ENCODE results near the gene DNAJB12. TPM values are rescaled to one million over a fixed set of nuclear protein-coding genes. Genes with fewer than 3 reads are reported as not detected.
A peak's percentile ranks its signal among the peaks of the same experiment; 100 is the strongest.

The DNAJB12 gene
- total RNA-seq, 3 donors from 2014 or later (not counting 1 experiment from before 2014, with no cell fraction given): 47.3 to 54.2 (median 48.7) TPM

- Mint-ChIP-seq H3K4me3 (peak overlapping the region; percentile 75), H3K27ac (peak overlapping the region; percentile 85 to 97)
Measured at GRCh38 chr10:72320676-72321247, 34.0 kb downstream of the DNAJB12 start.

GRCh38 chr10:72319416-72320254 lies 35.1 kb downstream of the DNAJB12 start:
- under 1% methylated on average over 60 of the region's 60 CpGs for WGBS (ENCODE audit: insufficient coverage)
- H3K36me3 Mint-ChIP-seq: no peaks in the 10 kb centered on the region
- H3K9me3 ChIP-seq (ENCODE audit: control insufficient read depth, insufficient read depth, low read length): no peaks in the 10 kb centered on the region
- peak overlapping the region; percentile 85 to 97 for H3K27ac Mint-ChIP-seq
- H3K9me3 Mint-ChIP-seq: no peaks in the 10 kb centered on the region
- no peak for TF ChIP-seq CTCF (IDR thresholded peaks at IDR 0.05)
- H3K36me3 ChIP-seq (ENCODE audit: control insufficient read depth, insufficient read depth, low read length): no peaks in the 10 kb centered on the region
- peaks cover 52 to 69% of the 10 kb centered on the region in 2 donors for H3K4me1 Mint-ChIP-seq
- no peaks in the 10 kb centered on the region for H3K27me3 Mint-ChIP-seq (ENCODE audit: low read depth in 2 of 2)
- H3K4me3 Mint-ChIP-seq: peak overlapping the region; percentile 75
- peaks cover 85% of the 10 kb centered on the region for H3K4me1 ChIP-seq (ENCODE audit: control insufficient read depth, insufficient read depth, low read length)
- intact Hi-C loops (cut with micrococcal nuclease): loop anchor here (1.0 kb wide), 3 partner anchors 12 to 58 kb away; no protein-coding TSS in a partner anchor
- H3K4me3 ChIP-seq (ENCODE audit: low read length): peak overlapping the region; percentile 37
- ATAC-seq (peak; percentile 68 to 87 (median 83)), DNase-seq (peak; percentile 89 to 95)
- peak overlapping the region; percentile 95 for H3K27ac ChIP-seq (ENCODE audit: low read length)
- H3K27me3 ChIP-seq (ENCODE audit: control insufficient read depth, insufficient read depth, low read length): no peaks in the 10 kb centered on the region

More at GRCh38 chr10:72320676-72321247, 34.0 kb downstream of the DNAJB12 start:
- WGBS (ENCODE audit: insufficient coverage): 34% methylated on average over 12 of the region's 12 CpGs
- TF ChIP-seq CTCF (IDR thresholded peaks at IDR 0.05): no peak
- ATAC-seq: peak; percentile 2 to 42 (median 28)
- DNase-seq: peak; percentile 48 to 72
- no peaks in the 10 kb centered on the region for H3K36me3 ChIP-seq (ENCODE audit: control insufficient read depth, insufficient read depth, low read length)
- no peaks in the 10 kb centered on the region for H3K36me3 Mint-ChIP-seq
- no peaks in the 10 kb centered on the region for H3K9me3 ChIP-seq (ENCODE audit: control insufficient read depth, insufficient read depth, low read length)
- intact Hi-C loops (cut with micrococcal nuclease): loop anchor here (1.0 kb wide), 3 partner anchors 11 to 59 kb away; no protein-coding TSS in a partner anchor
- no peaks in the 10 kb centered on the region for H3K27me3 Mint-ChIP-seq (ENCODE audit: low read depth in 2 of 2)
- H3K4me1 ChIP-seq (ENCODE audit: control insufficient read depth, insufficient read depth, low read length): peaks cover 88% of the 10 kb centered on the region
- no peak overlapping the region for H3K4me3 ChIP-seq (ENCODE audit: low read length)
- H3K27me3 ChIP-seq (ENCODE audit: control insufficient read depth, insufficient read depth, low read length): no peaks in the 10 kb centered on the region
- H3K9me3 Mint-ChIP-seq: no peaks in the 10 kb centered on the region
- H3K4me1 Mint-ChIP-seq: peaks cover 47 to 60% of the 10 kb centered on the region in 2 donors
- H3K27ac ChIP-seq (ENCODE audit: low read length): peak overlapping the region; percentile 95

- no peaks in the 10 kb centered on the region for H3K36me3 Mint-ChIP-seq
- Histone ChIP-seq H3K27ac (ENCODE audit: low read length) (peak overlapping the region; percentile 94), H3K27me3 (ENCODE audit: control insufficient read depth, insufficient read depth, low read length) (no peaks in the 10 kb centered on the region), H3K4me1 (ENCODE audit: control insufficient read depth, insufficient read depth, low read length) (peaks cover 78% of the 10 kb centered on the region), H3K9me3 (ENCODE audit: control insufficient read depth, insufficient read depth, low read length) (no peaks in the 10 kb centered on the region), H3K4me3 (ENCODE audit: low read length) (peak overlapping the region; percentile 37), H3K36me3 (ENCODE audit: control insufficient read depth, insufficient read depth, low read length) (no peaks in the 10 kb centered on the region)
- 44% methylated on average over 10 of the region's 10 CpGs for WGBS (ENCODE audit: insufficient coverage)
- no peak for TF ChIP-seq CTCF (IDR thresholded peaks at IDR 0.05)
- DNase-seq (peak in 1 of 2 donors; percentile 47), ATAC-seq (no peak)
- H3K27me3 Mint-ChIP-seq (ENCODE audit: low read depth in 2 of 2): no peaks in the 10 kb centered on the region
- intact Hi-C loops (cut with micrococcal nuclease): no loop called here
- no peaks in the 10 kb centered on the region for H3K9me3 Mint-ChIP-seq
- peak overlapping the region; percentile 85 to 97 for H3K27ac Mint-ChIP-seq
- peaks cover 43 to 61% of the 10 kb centered on the region in 2 donors for H3K4me1 Mint-ChIP-seq
- peak overlapping the region; percentile 61 for H3K4me3 Mint-ChIP-seq
Measured at GRCh38 chr10:72318418-72319262, 36.1 kb downstream of the DNAJB12 start.
